ENCODE data around the gene MAD1L1.

- no peak for TF ChIP-seq CTCF (conservative IDR thresholded peaks at IDR 0.05; ENCODE audit: low read depth, low read length)
- no peak for TF ChIP-seq EZH2 (IDR thresholded peaks at IDR 0.05; ENCODE audit: borderline replicate concordance, low read depth, low read length, poor library complexity, severe bottlenecking)
These were observed 428.4 kb downstream of the MAD1L1 start for GRCh38 chr7:1804310-1804709.
